Measurements from ENCODE around the gene GPR180. TPM values are rescaled to one million over a fixed set of nuclear protein-coding genes. Genes with fewer than 3 reads are reported as not detected.

The GPR180 gene
- total and polyA plus RNA-seq, 10 of the 15 experiments (the other 5 are each of a cell fraction or from before 2014, with no cell fraction given), result 1.6 to 7.2 (median 5.3) TPM

DNA sequence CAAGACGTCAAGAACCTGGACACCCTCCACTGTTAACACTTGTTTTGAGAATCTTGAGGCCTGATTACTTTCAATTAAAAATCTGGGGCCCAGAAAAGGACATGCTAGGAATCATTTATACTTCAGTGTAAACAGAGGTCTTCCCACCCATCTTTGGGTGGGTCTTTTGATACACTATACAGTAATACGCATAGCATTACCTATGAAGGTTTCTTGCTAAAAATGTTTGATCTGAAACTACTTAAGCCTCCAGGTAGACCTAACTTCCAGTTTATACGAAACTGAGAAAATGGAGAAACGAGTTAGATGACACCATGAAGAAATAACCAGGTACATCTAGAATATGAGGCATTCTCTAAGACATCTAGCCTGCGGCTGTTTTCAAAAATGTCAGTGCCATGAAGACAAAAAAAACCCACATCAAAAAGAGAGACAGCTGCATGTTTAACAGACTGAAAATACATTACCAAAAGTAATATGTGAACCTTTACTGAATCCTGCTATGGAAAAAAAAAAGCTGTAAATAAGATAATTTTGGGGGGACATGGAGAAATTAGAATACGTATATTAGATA, 42.3 kb upstream of the GPR180 start:
- ChIA-PET SMC1A (ENCODE audit: uncharacterized antibody, unreplicated experiment) (no interaction called here), CTCF (interaction anchor here (2.1 kb wide), 1 partner anchor 11 kb away, joined by 4 read pairs; no protein-coding TSS in a partner anchor), RAD21 (ENCODE audit: unreplicated experiment) (no interaction called here), POLR2A (no interaction called here)
- TF ChIP-seq TCF7 (IDR thresholded peaks at IDR 0.05; ENCODE audit: borderline replicate concordance), result peak; percentile 52; the same call in 1 of the 2 replicates
- no peak for TF ChIP-seq SREBF2 (IDR thresholded peaks at IDR 0.05; ENCODE audit: low read length)
- intact Hi-C loops (cut with micrococcal nuclease; ENCODE audit: unreplicated experiment), result no loop called here
- FAIRE-seq (no peak), ATAC-seq (no peak), DNase-seq (ENCODE audit: low read depth, low spot score) (no peak)
- no peaks in the 10 kb centered on the region for H4K20me1 ChIP-seq (ENCODE audit: control insufficient read depth, insufficient read depth)
- H3K9me3 ChIP-seq (replicated peaks; ENCODE audit: control insufficient read depth, insufficient read depth, low read length), result no peaks in the 10 kb centered on the region
- no peaks in the 10 kb centered on the region for H3K36me3 ChIP-seq (ENCODE audit: control insufficient read depth in 2 of 2, insufficient read depth in 2 of 2, low read length in 1 of 2)
- WGBS (ENCODE audit: insufficient coverage, insufficient replicate concordance, low lambda C conversion rate, missing lambda C conversion rate), result 82% methylated on average over 6 of the region's 6 CpGs
- no peak overlapping the region for H2AFZ ChIP-seq (ENCODE audit: control insufficient read depth, low read depth, low read length)
- in situ Hi-C loops (cut with MboI), result no loop called here
- no peak overlapping the region for H3K4me2 ChIP-seq (ENCODE audit: control insufficient read depth, insufficient read depth)
- no peak overlapping the region for H3K9ac ChIP-seq (ENCODE audit: control insufficient read depth, insufficient read depth, low read length)
- H3K4me1 ChIP-seq (ENCODE audit: control insufficient read depth, insufficient read depth, low read length), result no peaks in the 10 kb centered on the region
- H3K27ac ChIP-seq (ENCODE audit: control insufficient read depth, insufficient read depth), result no peak overlapping the region
- H3K27me3 ChIP-seq (replicated peaks in 1 of 2; ENCODE audit: control insufficient read depth in 2 of 2, insufficient read depth in 2 of 2, low read length in 1 of 2), result no peaks in the 10 kb centered on the region
- BruUV-seq (replicated peaks), result no TSS peak
- no peaks in the 10 kb centered on the region for H3K79me2 ChIP-seq (ENCODE audit: control insufficient read depth, insufficient read depth, low read length)
- no peak overlapping the region for H3K4me3 ChIP-seq

- FAIRE-seq, result no peak
- ATAC-seq, result no peak
- Histone ChIP-seq H3K9me3 (replicated peaks; ENCODE audit: control insufficient read depth, insufficient read depth, low read length) (no peaks in the 10 kb centered on the region), H3K4me1 (ENCODE audit: control insufficient read depth, insufficient read depth, low read length) (no peaks in the 10 kb centered on the region), H3K4me3 (no peak overlapping the region), H3K27ac (ENCODE audit: control insufficient read depth, insufficient read depth) (no peak overlapping the region), H3K9ac (ENCODE audit: control insufficient read depth, insufficient read depth, low read length) (no peak overlapping the region), H3K79me2 (ENCODE audit: control insufficient read depth, insufficient read depth, low read length) (no peaks in the 10 kb centered on the region), H3K36me3 (ENCODE audit: control insufficient read depth in 2 of 2, insufficient read depth in 2 of 2, low read length in 1 of 2) (no peaks in the 10 kb centered on the region), H4K20me1 (ENCODE audit: control insufficient read depth, insufficient read depth) (no peaks in the 10 kb centered on the region), H3K27me3 (replicated peaks in 1 of 2; ENCODE audit: control insufficient read depth in 2 of 2, insufficient read depth in 2 of 2, low read length in 1 of 2) (no peaks in the 10 kb centered on the region), H3K4me2 (ENCODE audit: control insufficient read depth, insufficient read depth) (no peak overlapping the region), H2AFZ (ENCODE audit: control insufficient read depth, low read depth, low read length) (no peak overlapping the region)
- intact Hi-C loops (cut with micrococcal nuclease; ENCODE audit: unreplicated experiment), result no loop called here
- ChIA-PET POLR2A (no interaction called here), RAD21 (ENCODE audit: unreplicated experiment) (interaction anchor here (1.3 kb wide), 1 partner anchor 10 kb away, joined by 4 read pairs; no protein-coding TSS in a partner anchor), CTCF (interaction anchor here (1.3 to 2.1 kb wide), 3 partner anchors 11 to 58 kb away, joined by 4 to 5 read pairs (median 4); no protein-coding TSS in a partner anchor), SMC1A (ENCODE audit: uncharacterized antibody, unreplicated experiment) (no interaction called here)
- no TSS peak for BruUV-seq (replicated peaks)
- no peak for DNase-seq (ENCODE audit: low read depth, low spot score)
- no peak for TF ChIP-seq CBFB (IDR thresholded peaks at IDR 0.05; ENCODE audit: low read depth)
- 50% methylated on average over 2 of the region's 2 CpGs for WGBS (ENCODE audit: insufficient coverage, insufficient replicate concordance, low lambda C conversion rate, missing lambda C conversion rate)
- in situ Hi-C loops (cut with MboI), result no loop called here
Measured at GRCh38 chr13:94560116-94560515, 41.5 kb upstream of the GPR180 start.
